Mesothelial cell of epicardium (in vitro differentiated cells): ENCODE results near the gene ACTA1. TPM values are rescaled to one million over a fixed set of nuclear protein-coding genes. Genes with fewer than 3 reads are reported as not detected.

ENCODE experiments used
- DNase-seq, 2 experiments: peaks; one replicate each; pipeline ENCODE4 v3.0.0; 2021; ENCODE audit warnings: low spot score in 2 of 2; ENCODE audit not compliant: unreplicated experiment in 2 of 2
- H3K27ac Mint-ChIP-seq: 2 replicates; pipeline ENCODE4 v1.8.0; 2021; ENCODE audit warnings: mixed read lengths
- H3K27me3 Mint-ChIP-seq: 2 replicates; pipeline ENCODE4 v1.8.0; 2021; ENCODE audit warnings: low read depth, mixed read lengths
- H3K36me3 Mint-ChIP-seq: 2 replicates; pipeline ENCODE4 v1.8.0; 2021; ENCODE audit warnings: mixed read lengths
- H3K4me1 Mint-ChIP-seq: 2 replicates; pipeline ENCODE4 v1.8.0; 2021; ENCODE audit warnings: mixed read lengths
- H3K4me3 Mint-ChIP-seq: 2 replicates; pipeline ENCODE4 v1.8.0; 2021; ENCODE audit warnings: mild to moderate bottlenecking, moderate library complexity, mixed read lengths
- H3K9me3 Mint-ChIP-seq: 2 replicates; pipeline ENCODE4 v1.8.0; 2021; ENCODE audit warnings: mixed read lengths
- total RNA-seq: library from RNA; stranded (reverse); gene quantifications from 3 replicates; pipeline ENCODE4 v1.2.1, GENCODE V29; 2021
- TF ChIP-seq, protein P1 (sequence below): fragments of 200-600 bp; sonication (generic); IDR thresholded peaks from one replicate; pipeline ENCODE4 v1.5.0; 2021; ENCODE audit warnings: antibody characterized with exemption; ENCODE audit not compliant: unreplicated experiment

Gene ACTA1
- total RNA-seq, 1 donor from 2014 or later: 3.6 TPM

DNA sequence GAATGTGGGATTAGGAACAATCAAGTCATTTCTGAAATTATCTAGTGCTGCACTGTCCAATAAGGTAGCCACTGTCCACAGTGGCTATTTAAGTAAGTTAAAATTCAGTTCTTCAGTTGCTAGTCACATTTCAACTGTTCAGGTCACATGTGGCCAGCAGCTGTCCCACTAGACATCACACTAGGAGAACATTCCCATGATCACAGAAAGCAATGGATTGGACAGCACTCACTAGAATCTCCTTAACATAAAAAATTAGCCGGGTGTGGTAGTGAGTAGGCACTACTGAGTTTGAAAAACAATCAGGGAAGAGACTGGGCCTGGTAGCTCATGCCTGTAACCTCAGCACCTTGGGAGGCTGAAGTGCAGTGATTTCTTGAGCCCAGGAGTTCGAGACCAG is 40.6 kb upstream of the ACTA1 start:
- Mint-ChIP-seq H3K27me3 (no peaks in the 10 kb centered on the region), H3K36me3 (peaks cover 37% of the 10 kb centered on the region), H3K4me1 (no peaks in the 10 kb centered on the region), H3K4me3 (no peak overlapping the region), H3K9me3 (no peaks in the 10 kb centered on the region), H3K27ac (no peak overlapping the region)
- no peak for DNase-seq
- TF ChIP-seq, protein P1, sequence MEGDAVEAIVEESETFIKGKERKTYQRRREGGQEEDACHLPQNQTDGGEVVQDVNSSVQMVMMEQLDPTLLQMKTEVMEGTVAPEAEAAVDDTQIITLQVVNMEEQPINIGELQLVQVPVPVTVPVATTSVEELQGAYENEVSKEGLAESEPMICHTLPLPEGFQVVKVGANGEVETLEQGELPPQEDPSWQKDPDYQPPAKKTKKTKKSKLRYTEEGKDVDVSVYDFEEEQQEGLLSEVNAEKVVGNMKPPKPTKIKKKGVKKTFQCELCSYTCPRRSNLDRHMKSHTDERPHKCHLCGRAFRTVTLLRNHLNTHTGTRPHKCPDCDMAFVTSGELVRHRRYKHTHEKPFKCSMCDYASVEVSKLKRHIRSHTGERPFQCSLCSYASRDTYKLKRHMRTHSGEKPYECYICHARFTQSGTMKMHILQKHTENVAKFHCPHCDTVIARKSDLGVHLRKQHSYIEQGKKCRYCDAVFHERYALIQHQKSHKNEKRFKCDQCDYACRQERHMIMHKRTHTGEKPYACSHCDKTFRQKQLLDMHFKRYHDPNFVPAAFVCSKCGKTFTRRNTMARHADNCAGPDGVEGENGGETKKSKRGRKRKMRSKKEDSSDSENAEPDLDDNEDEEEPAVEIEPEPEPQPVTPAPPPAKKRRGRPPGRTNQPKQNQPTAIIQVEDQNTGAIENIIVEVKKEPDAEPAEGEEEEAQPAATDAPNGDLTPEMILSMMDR: no peak

DNA sequence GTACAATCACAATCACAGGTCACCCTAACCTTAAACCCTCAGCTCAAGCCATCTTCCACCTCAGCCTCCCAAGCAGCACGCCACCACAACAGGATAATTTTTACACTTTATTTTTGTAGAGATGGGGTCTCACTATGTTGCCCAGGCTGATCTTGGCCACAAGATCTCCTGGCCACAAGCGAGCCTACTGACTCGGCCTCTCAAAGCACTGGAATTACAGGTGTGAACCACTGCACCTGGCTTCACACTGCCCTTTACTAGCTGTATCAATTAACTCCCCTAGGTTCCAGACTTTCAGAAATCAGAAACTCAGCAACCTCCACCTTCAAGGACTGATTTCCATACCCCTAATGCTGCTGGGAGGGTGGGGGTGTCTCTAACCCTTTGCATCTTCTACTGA is 37.3 kb upstream of the ACTA1 start:
- Mint-ChIP-seq H3K4me1 (no peaks in the 10 kb centered on the region), H3K27me3 (no peaks in the 10 kb centered on the region), H3K36me3 (peaks cover 27% of the 10 kb centered on the region), H3K9me3 (no peaks in the 10 kb centered on the region), H3K27ac (no peak overlapping the region), H3K4me3 (no peak overlapping the region)
- no peak for DNase-seq
- TF ChIP-seq, protein P1: no peak

DNA sequence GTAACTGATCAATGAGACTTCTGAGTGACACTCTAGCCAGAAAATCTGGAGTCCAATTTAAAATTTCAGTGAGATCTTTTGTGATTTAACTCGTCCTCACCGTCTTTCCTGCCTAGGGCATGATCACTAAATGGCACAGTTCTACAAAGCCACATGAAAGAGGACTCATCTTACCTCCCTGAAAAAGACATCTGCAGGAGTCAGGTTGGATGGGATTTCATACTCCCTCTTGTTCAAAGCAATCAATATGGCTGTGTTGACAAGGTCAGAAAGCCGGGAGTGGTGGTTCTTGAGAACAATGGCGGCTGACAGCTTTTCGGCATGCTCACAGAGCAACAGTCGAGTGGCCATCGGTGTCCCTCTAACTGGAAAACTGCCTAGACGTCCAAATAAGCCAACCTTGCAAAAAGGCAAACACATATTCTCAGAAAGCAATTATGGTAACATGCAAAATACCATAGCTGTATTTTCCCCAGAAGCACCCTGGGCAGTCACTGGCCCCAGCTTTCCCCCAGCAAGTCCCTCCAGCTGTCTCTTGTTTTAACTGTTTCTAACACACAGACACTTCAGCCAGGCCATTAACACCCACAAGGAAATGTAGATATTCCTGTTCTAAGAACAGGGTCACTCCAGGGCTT is 36.6 kb upstream of the ACTA1 start:
- Mint-ChIP-seq H3K9me3 (no peaks in the 10 kb centered on the region), H3K4me1 (no peaks in the 10 kb centered on the region)

DNA sequence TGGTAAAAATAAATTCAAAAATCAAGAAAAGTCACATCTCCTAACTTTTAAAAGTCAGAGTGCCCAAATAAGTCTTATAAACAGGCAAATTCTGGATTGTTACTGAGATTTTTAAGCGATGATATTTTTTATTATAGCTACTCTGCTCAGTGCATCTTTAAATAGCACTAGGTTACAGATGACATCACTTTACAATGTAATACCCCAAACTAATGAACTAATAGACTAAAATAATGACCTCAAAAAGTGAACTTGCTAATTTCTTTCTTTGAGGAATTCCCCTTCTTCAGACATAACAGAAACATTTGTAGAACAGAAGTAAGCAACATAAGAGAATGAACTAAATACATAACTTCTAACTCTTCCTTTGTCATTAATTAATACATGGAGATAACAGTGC is 33.0 kb upstream of the ACTA1 start:
- peaks cover 43% of the 10 kb centered on the region for H3K36me3 Mint-ChIP-seq

More for the DNA sequence above, 36.6 kb upstream of the ACTA1 start:
- TF ChIP-seq, protein P1: no peak
- Mint-ChIP-seq H3K36me3 (peaks cover 26% of the 10 kb centered on the region), H3K4me3 (no peak overlapping the region), H3K27ac (no peak overlapping the region), H3K27me3 (no peaks in the 10 kb centered on the region)
- DNase-seq: no peak

DNA sequence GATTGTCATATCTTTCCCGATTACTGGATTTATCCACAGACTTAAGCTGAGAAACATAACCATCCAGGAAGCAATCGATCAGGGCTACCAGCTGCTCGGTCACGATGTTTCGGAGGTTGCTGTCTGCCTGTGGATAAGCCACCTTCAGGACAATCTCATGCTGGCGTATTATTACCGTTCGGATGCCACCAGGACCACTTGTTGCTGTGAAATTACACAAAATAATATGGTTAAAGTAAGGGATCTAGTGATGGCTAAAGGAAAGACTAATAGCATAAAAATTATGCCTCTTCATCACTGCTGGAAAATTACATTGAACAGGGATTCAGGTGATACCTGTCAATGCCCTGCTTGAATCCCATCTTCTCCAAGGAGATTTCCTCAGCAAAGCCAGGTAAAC is 30.8 kb upstream of the ACTA1 start:
- no peak for DNase-seq
- Mint-ChIP-seq H3K36me3 (peaks cover 47% of the 10 kb centered on the region), H3K9me3 (no peaks in the 10 kb centered on the region), H3K27me3 (no peaks in the 10 kb centered on the region), H3K27ac (no peak overlapping the region), H3K4me3 (no peak overlapping the region), H3K4me1 (no peaks in the 10 kb centered on the region)
- TF ChIP-seq, protein P1: no peak

More for the DNA sequence above, 33.0 kb upstream of the ACTA1 start:
- TF ChIP-seq, protein P1: no peak
- no peaks in the 10 kb centered on the region for H3K9me3 Mint-ChIP-seq
- no peaks in the 10 kb centered on the region for H3K27me3 Mint-ChIP-seq
- no peak for DNase-seq
- H3K27ac Mint-ChIP-seq: no peak overlapping the region
- H3K4me3 Mint-ChIP-seq: no peak overlapping the region
- H3K4me1 Mint-ChIP-seq: no peaks in the 10 kb centered on the region
